Liver (tissue), 9 donors: ENCODE results near the gene SETD1B. TPM values are rescaled to one million over a fixed set of nuclear protein-coding genes. Genes with fewer than 3 reads are reported as not detected.

Source experiments
- DNase-seq: peaks from one replicate; pipeline ENCODE4 v3.0.0-alpha.2; 2017; ENCODE audit warnings: low spot score
- H3K27ac ChIP-seq, 2 donors: one replicate each; pipeline ENCODE4 v1.7.0; 2013; ENCODE audit warnings: inconsistent platforms in 2 of 2, low read length in 2 of 2, control low read depth in 1 of 2, low read depth in 1 of 2, mild to moderate bottlenecking in 1 of 2
- H3K27me3 ChIP-seq, 4 donors: one replicate each; pipeline versions ENCODE4 v1.6.1 to v1.7.0; 2013; ENCODE audit warnings: low read length in 3 of 4, inconsistent platforms in 1 of 4, mild to moderate bottlenecking in 1 of 4, moderate library complexity in 1 of 4; ENCODE audit not compliant: control insufficient read depth in 4 of 4, insufficient read depth in 4 of 4
- H3K36me3 ChIP-seq, 4 donors: one replicate each; pipeline versions ENCODE4 v1.6.1 to v1.7.0; 2013; ENCODE audit warnings: low read length in 3 of 4, mild to moderate bottlenecking in 3 of 4, low read depth in 1 of 4, moderate library complexity in 1 of 4; ENCODE audit not compliant: control insufficient read depth in 4 of 4, insufficient read depth in 3 of 4
- H3K4me1 ChIP-seq, 4 donors: one replicate each; pipeline versions ENCODE4 v1.6.1 to v1.7.0; 2013; ENCODE audit warnings: low read length in 3 of 4, mild to moderate bottlenecking in 3 of 4, moderate library complexity in 1 of 4; ENCODE audit not compliant: control insufficient read depth in 4 of 4, insufficient read depth in 4 of 4
- H3K4me3 ChIP-seq, 3 donors: one replicate each; pipeline versions ENCODE4 v1.6.1 to v1.7.0; 2013; ENCODE audit warnings: low read length in 3 of 3, control low read depth in 1 of 3, low read depth in 1 of 3, mild to moderate bottlenecking in 1 of 3
- H3K9ac ChIP-seq, 2 donors: one replicate each; pipeline ENCODE4 v1.7.0; 2013; ENCODE audit warnings: low read length in 2 of 2, mild to moderate bottlenecking in 2 of 2, moderate library complexity in 2 of 2, control low read depth in 1 of 2, low read depth in 1 of 2
- H3K9me3 ChIP-seq, 4 donors: one replicate each; pipeline versions ENCODE4 v1.6.1 to v1.7.0; 2013; ENCODE audit warnings: low read length in 3 of 4; ENCODE audit not compliant: control insufficient read depth in 4 of 4
- CTCF ChIP-seq: fragments of 150-350 bp; IDR thresholded peaks from 2 replicates; pipeline ENCODE4 v1.5.1; 2017; ENCODE audit warnings: improper control_type of control experiment, low read depth, low read length; ENCODE audit not compliant: missing input control
- FOXA1 ChIP-seq: IDR thresholded peaks from 2 replicates; pipeline ENCODE4 v1.6.1; 2016; ENCODE audit warnings: antibody characterized with exemption
- GABPA ChIP-seq, 2 donors: IDR thresholded peaks in 1 of 2; conservative IDR thresholded peaks in 1 of 2; 2 replicates each; pipeline ENCODE4 v1.6.1; 2016; ENCODE audit warnings: antibody characterized with exemption in 2 of 2, mild to moderate bottlenecking in 1 of 2, moderate library complexity in 1 of 2
- RAD21 ChIP-seq, 2 donors: IDR thresholded peaks; 2 replicates each; pipeline ENCODE4 v1.6.1; 2016; ENCODE audit warnings: antibody characterized with exemption in 2 of 2, mild to moderate bottlenecking in 2 of 2
- RXRA ChIP-seq, 2 donors: IDR thresholded peaks; 2 replicates each; pipeline ENCODE4 v1.6.1; 2017 to 2018; ENCODE audit warnings: antibody characterized with exemption in 2 of 2, mild to moderate bottlenecking in 1 of 2
- SP1 ChIP-seq: IDR thresholded peaks from 2 replicates; pipeline ENCODE4 v1.6.1; 2018; ENCODE audit warnings: antibody characterized with exemption, mild to moderate bottlenecking
- WGBS: extraction: QIAGEN DNeasy Blood & Tissue Kit; methylation state at CpG from one replicate; pipeline ENCODE4 v1.1.7; 2013; 5-methylcytosine and 5-hydroxymethylcytosine counted together
- polyA plus RNA-seq, 2 donors: library from polyadenylated mRNA; stranded (reverse) in 1 of 2; unstranded in 1 of 2; fragments of 200-250 nt in 1 of 2; fragments of >200 nt in 1 of 2; fragmentation: Nextera tagmentation in 1 of 2; extraction: Ambion mirVana in 1 of 2; gene quantifications; one replicate each; pipeline versions ENCODE4 v1.2.1 to v1.2.3, GENCODE V29; 2013 to 2015
- total RNA-seq, 2 donors: library from RNA; depleted of rRNA; stranded (reverse); fragments of >200 nt; gene quantifications; one replicate each; pipeline ENCODE4 v1.2.3, GENCODE V29; 2014
- TF ChIP-seq, protein P1 (sequence below): IDR thresholded peaks from 2 replicates; pipeline ENCODE4 v1.6.1; 2016; ENCODE audit warnings: antibody characterized with exemption, mild to moderate bottlenecking
- TF ChIP-seq, protein P2 (sequence below): IDR thresholded peaks from 2 replicates; pipeline ENCODE4 v1.6.1; 2016; ENCODE audit warnings: antibody characterized with exemption
- donor health status: healthy.
- donor health status: healthy.
- donor health status: healthy.
- donor health status: healthy.
- donor health status: healthy.

SETD1B gene
- total and polyA plus RNA-seq, 4 donors: 1.8 to 7.9 (median 5.0) TPM

GRCh38 chr12:121791671-121792551, 11.9 kb upstream of the SETD1B start:
- peak overlapping the region in 1 of 2 donors; percentile 31 for H3K27ac ChIP-seq
- H3K9ac ChIP-seq: peak overlapping the region in 1 of 2 donors; percentile 69
- peaks cover 17 to 42% (median 31%) of the 10 kb centered on the region in 4 donors for H3K4me1 ChIP-seq
- no peaks in the 10 kb centered on the region for H3K36me3 ChIP-seq
- no peak overlapping the region for H3K4me3 ChIP-seq
- DNase-seq: no peak
- 76% methylated on average over 14 of the region's 14 CpGs for WGBS
- H3K9me3 ChIP-seq: no peaks in the 10 kb centered on the region
- TF ChIP-seq RXRA (IDR thresholded peaks at IDR 0.05) (peak; percentile 5 to 29), FOXA1 (no peak), CTCF (no peak), RAD21 (IDR thresholded peaks at IDR 0.05) (no peak)
- no peaks in the 10 kb centered on the region for H3K27me3 ChIP-seq

DNA sequence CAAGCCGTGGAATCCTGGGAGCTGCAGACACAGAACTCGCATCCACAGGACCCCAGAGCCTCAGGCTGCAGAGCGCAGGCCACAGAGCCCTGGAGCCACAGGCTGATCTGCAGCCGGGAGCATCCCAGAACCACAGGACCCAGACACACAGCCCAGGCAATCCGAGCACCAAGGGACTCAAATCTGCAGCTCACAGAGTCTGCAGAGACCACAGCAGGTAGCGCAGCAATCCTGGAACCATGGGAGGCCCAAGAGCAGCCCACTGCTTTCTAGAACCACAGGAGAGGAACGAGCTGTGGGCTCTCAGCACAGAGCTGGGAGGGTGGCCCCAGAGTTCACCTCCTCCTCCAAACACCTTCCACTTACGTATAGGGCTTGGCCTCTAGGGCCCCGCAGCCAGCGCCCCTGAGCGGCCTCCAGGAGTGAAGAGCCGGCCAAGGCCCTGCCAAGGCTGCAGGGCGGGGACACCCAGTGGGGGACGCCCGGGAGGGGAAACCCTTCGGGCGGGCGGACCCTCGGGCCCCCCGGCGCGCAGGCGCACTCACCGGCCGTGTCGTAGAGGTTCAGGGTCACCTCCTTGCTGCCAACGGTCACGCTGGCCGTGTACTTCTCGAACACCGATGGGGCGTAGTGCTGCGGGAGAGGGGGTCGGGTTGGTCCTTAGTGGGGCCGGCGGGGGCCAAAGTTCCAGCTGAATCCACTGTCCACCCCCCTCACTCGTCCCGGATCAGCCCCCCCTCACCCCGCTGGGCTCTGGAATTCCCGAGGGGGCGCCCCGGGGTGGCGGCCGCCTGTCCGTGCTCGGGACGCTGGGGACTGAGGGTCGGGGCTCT, 11.0 kb upstream of the SETD1B start:
- H3K4me1 ChIP-seq: peaks cover 17 to 46% (median 38%) of the 10 kb centered on the region in 4 donors
- no peak for DNase-seq
- TF ChIP-seq SP1: no peak
- TF ChIP-seq GABPA (IDR thresholded peaks at IDR 0.05 in 1 of 2, conservative IDR thresholded peaks at IDR 0.05 in 1 of 2): no peak
- TF ChIP-seq, protein P1, sequence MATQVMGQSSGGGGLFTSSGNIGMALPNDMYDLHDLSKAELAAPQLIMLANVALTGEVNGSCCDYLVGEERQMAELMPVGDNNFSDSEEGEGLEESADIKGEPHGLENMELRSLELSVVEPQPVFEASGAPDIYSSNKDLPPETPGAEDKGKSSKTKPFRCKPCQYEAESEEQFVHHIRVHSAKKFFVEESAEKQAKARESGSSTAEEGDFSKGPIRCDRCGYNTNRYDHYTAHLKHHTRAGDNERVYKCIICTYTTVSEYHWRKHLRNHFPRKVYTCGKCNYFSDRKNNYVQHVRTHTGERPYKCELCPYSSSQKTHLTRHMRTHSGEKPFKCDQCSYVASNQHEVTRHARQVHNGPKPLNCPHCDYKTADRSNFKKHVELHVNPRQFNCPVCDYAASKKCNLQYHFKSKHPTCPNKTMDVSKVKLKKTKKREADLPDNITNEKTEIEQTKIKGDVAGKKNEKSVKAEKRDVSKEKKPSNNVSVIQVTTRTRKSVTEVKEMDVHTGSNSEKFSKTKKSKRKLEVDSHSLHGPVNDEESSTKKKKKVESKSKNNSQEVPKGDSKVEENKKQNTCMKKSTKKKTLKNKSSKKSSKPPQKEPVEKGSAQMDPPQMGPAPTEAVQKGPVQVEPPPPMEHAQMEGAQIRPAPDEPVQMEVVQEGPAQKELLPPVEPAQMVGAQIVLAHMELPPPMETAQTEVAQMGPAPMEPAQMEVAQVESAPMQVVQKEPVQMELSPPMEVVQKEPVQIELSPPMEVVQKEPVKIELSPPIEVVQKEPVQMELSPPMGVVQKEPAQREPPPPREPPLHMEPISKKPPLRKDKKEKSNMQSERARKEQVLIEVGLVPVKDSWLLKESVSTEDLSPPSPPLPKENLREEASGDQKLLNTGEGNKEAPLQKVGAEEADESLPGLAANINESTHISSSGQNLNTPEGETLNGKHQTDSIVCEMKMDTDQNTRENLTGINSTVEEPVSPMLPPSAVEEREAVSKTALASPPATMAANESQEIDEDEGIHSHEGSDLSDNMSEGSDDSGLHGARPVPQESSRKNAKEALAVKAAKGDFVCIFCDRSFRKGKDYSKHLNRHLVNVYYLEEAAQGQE: no peak
- TF ChIP-seq CTCF: no peak
- TF ChIP-seq, protein P2, sequence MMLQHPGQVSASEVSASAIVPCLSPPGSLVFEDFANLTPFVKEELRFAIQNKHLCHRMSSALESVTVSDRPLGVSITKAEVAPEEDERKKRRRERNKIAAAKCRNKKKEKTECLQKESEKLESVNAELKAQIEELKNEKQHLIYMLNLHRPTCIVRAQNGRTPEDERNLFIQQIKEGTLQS: no peak
- 59% methylated on average over 48 of the region's 48 CpGs for WGBS
- H3K36me3 ChIP-seq: no peaks in the 10 kb centered on the region
- peak overlapping the region in 1 of 2 donors; percentile 31 for H3K27ac ChIP-seq
- no peaks in the 10 kb centered on the region for H3K27me3 ChIP-seq
- peak overlapping the region in 1 of 3 donors; percentile 47 for H3K4me3 ChIP-seq
- no peaks in the 10 kb centered on the region for H3K9me3 ChIP-seq
- H3K9ac ChIP-seq: peak overlapping the region in 1 of 2 donors; percentile 69
